SK-N-SH (cell line): ENCODE measurements around the gene ADAMTS14. TPM values are rescaled to one million over a fixed set of nuclear protein-coding genes. Genes with fewer than 3 reads are reported as not detected.
A peak's percentile ranks its signal among the peaks of the same experiment; 100 is the strongest.

Experiments used
- CTCF ChIA-PET: fragments of 300-600, 350-600 bp; formaldehyde crosslinking; extraction: SDS; loops from one replicate; lab custom pipeline; 2021; lab: Yijun Ruan, JAX
- POLR2A ChIA-PET: fragments of 350-600 bp; sonication (Branson Sonifier 250); formaldehyde crosslinking; extraction: SDS; loops from one replicate; lab custom pipeline; 2020; ENCODE audit warnings: antibody characterized with exemption, inconsistent platforms; lab: Yijun Ruan, JAX
- DNase-seq: peaks from one replicate; pipeline ENCODE4 v3.0.0; 2012
- H2AFZ ChIP-seq: fragments of 200-600 bp; sonication (generic); 2 replicates; pipeline ENCODE4 v1.8.1; 2016; ENCODE audit warnings: antibody characterized with exemption, mild to moderate bottlenecking, low read depth
- H3F3A ChIP-seq: fragments of 200-600 bp; sonication (generic); replicated peaks from 2 replicates; pipeline ENCODE3; 2016; ENCODE audit warnings: antibody characterized with exemption, mild to moderate bottlenecking; ENCODE audit not compliant: insufficient read depth
- H3K27ac ChIP-seq, 2 experiments: fragments of 200-500 bp in 1 of 2; fragments of 200-600 bp in 1 of 2; sonication (Bioruptor generic) in 1 of 2; sonication (generic), shearing (Covaris generic) in 1 of 2; 2 replicates each; pipeline versions ENCODE4 v1.5.1 to v1.6.1; 2014 to 2016; ENCODE audit warnings: low read depth in 2 of 2, inconsistent platforms in 1 of 2, low read length in 1 of 2, mild to moderate bottlenecking in 1 of 2, mixed read lengths in 1 of 2
- H3K27me3 ChIP-seq: fragments of 200-600 bp; sonication (generic), shearing (Covaris generic); 2 replicates; pipeline ENCODE4 v1.6.1; 2016; ENCODE audit warnings: mixed run types; ENCODE audit not compliant: insufficient read depth
- H3K36me3 ChIP-seq, 2 experiments: fragments of 200-500 bp in 1 of 2; fragments of 200-600 bp in 1 of 2; sonication (Bioruptor generic) in 1 of 2; sonication (generic) in 1 of 2; replicated peaks in 1 of 2; 2 replicates each; pipeline versions ENCODE3 to v1.5.1; 2014 to 2016; ENCODE audit warnings: low read length in 1 of 2, mild to moderate bottlenecking in 1 of 2; ENCODE audit not compliant: insufficient read depth in 2 of 2, control insufficient read depth in 1 of 2
- H3K4me1 ChIP-seq, 2 experiments: fragments of 200-500 bp in 1 of 2; fragments of 200-600 bp in 1 of 2; sonication (Bioruptor generic) in 1 of 2; sonication (generic), shearing (Covaris generic) in 1 of 2; 2 replicates each; pipeline versions ENCODE4 v1.5.1 to v1.6.1; 2014 to 2016; ENCODE audit warnings: low read depth in 1 of 2, low read length in 1 of 2, mixed run types in 1 of 2; ENCODE audit not compliant: insufficient read depth in 2 of 2, control insufficient read depth in 1 of 2
- H3K4me2 ChIP-seq: fragments of 200-600 bp; sonication (generic), shearing (Covaris generic); 2 replicates; pipeline ENCODE4 v1.6.1; 2017; ENCODE audit warnings: mixed run types
- H3K4me3 ChIP-seq, 2 experiments: fragments of 200-500 bp in 1 of 2; fragments of 200-600 bp in 1 of 2; sonication (Bioruptor generic) in 1 of 2; sonication (generic), shearing (Covaris generic) in 1 of 2; 2 replicates each; pipeline versions ENCODE4 v1.5.1 to v1.8.1; 2014 to 2016; ENCODE audit warnings: low read depth in 2 of 2, inconsistent platforms in 1 of 2, low read length in 1 of 2, mild to moderate bottlenecking in 1 of 2, mixed read lengths in 1 of 2, moderate library complexity in 1 of 2
- H3K79me2 ChIP-seq: fragments of 200-600 bp; sonication (generic); 2 replicates; pipeline ENCODE4 v1.8.1; 2017; ENCODE audit warnings: mild to moderate bottlenecking; ENCODE audit not compliant: insufficient read depth
- H3K9ac ChIP-seq: fragments of 200-600 bp; sonication (generic); 2 replicates; pipeline ENCODE4 v1.6.1; 2017; ENCODE audit warnings: mixed run types
- H3K9me2 ChIP-seq: fragments of 200-600 bp; sonication (generic); 2 replicates; pipeline ENCODE4 v1.6.1; 2017; ENCODE audit warnings: mixed run types
- H3K9me3 ChIP-seq: fragments of 200-600 bp; sonication (generic); 2 replicates; pipeline ENCODE4 v1.6.1; 2017; ENCODE audit warnings: mixed run types, mild to moderate bottlenecking, moderate library complexity
- H4K20me1 ChIP-seq: fragments of 200-600 bp; sonication (generic); 2 replicates; pipeline ENCODE4 v1.6.1; 2017; ENCODE audit warnings: mild to moderate bottlenecking, mixed run types; ENCODE audit not compliant: insufficient read depth
- ELF1 ChIP-seq: IDR thresholded peaks from 2 replicates; pipeline ENCODE4 v1.4.0; 2012
- EP300 ChIP-seq, 2 experiments: IDR thresholded peaks; 2 replicates each; pipeline versions ENCODE4 v1.4.0 to v1.6.1; 2012; ENCODE audit warnings: borderline replicate concordance in 1 of 2, low read depth in 1 of 2, low read length in 1 of 2
- FOSL2 ChIP-seq: IDR thresholded peaks from 2 replicates; pipeline ENCODE4 v1.4.0; 2012; ENCODE audit warnings: low read depth, mild to moderate bottlenecking, moderate library complexity, borderline replicate concordance
- FOXJ3 ChIP-seq: sonication (generic); formaldehyde crosslinking; IDR thresholded peaks from 2 replicates; pipeline ENCODE4 v1.5.1; 2020; ENCODE audit warnings: mild to moderate bottlenecking, missing genetic modification reagents
- FOXM1 ChIP-seq: IDR thresholded peaks from 2 replicates; pipeline ENCODE4 v1.4.0; 2012; ENCODE audit warnings: low read depth, mild to moderate bottlenecking
- GABPA ChIP-seq: IDR thresholded peaks from 2 replicates; pipeline ENCODE4 v1.4.0; 2012; ENCODE audit warnings: low read depth, mild to moderate bottlenecking
- MEF2A ChIP-seq: IDR thresholded peaks from 2 replicates; pipeline ENCODE4 v1.4.0; 2012; ENCODE audit warnings: low read depth, borderline replicate concordance
- MXI1 ChIP-seq: IDR thresholded peaks from 2 replicates; pipeline ENCODE4 v1.6.1; 2012; ENCODE audit warnings: mild to moderate bottlenecking, low read depth, low read length, improper control_type of control experiment
- NFIC ChIP-seq: IDR thresholded peaks from 2 replicates; pipeline ENCODE4 v1.4.0; 2012; ENCODE audit warnings: borderline replicate concordance
- NRF1 ChIP-seq: IDR thresholded peaks from 2 replicates; pipeline ENCODE4 v1.6.1; 2012; ENCODE audit warnings: low read depth, mild to moderate bottlenecking, low read length
- POLR2AphosphoS5 ChIP-seq: IDR thresholded peaks from 2 replicates; pipeline ENCODE4 v1.6.1; 2012; ENCODE audit warnings: low read depth, low read length
- RAD21 ChIP-seq: IDR thresholded peaks from 2 replicates; pipeline ENCODE4 v1.6.1; 2012; ENCODE audit warnings: mild to moderate bottlenecking, low read length
- RXRA ChIP-seq: IDR thresholded peaks from 2 replicates; pipeline ENCODE4 v1.4.0; 2012; ENCODE audit warnings: low read depth, mild to moderate bottlenecking, borderline replicate concordance
- SIN3A ChIP-seq: IDR thresholded peaks from 2 replicates; pipeline ENCODE4 v1.6.1; 2012; ENCODE audit warnings: low read depth, mild to moderate bottlenecking, low read length, moderate library complexity, borderline replicate concordance
- SMC3 ChIP-seq: IDR thresholded peaks from 2 replicates; pipeline ENCODE4 v1.6.1; 2012; ENCODE audit warnings: low read depth, low read length, improper control_type of control experiment
- TCF12 ChIP-seq: IDR thresholded peaks from 2 replicates; pipeline ENCODE4 v1.4.0; 2012
- WGBS: methylation state at CpG from one replicate; pipeline ENCODE4 v1.1.6; 2017; ENCODE audit warnings: low lambda C conversion rate; 5-methylcytosine and 5-hydroxymethylcytosine counted together
- polyA plus RNA-seq, 3 experiments: library from polyadenylated mRNA; depleted of rRNA; stranded (reverse); fragments of >200 nt; gene quantifications; 2 replicates each; pipeline ENCODE4 v1.2.3, GENCODE V29; 2012
- TF ChIP-seq, protein P1 (sequence below): fragments of 150-350 bp; IDR thresholded peaks from 2 replicates; pipeline ENCODE4 v1.6.1; 2017; ENCODE audit warnings: antibody characterized with exemption, low read length, low read depth, borderline replicate concordance
- TF ChIP-seq, protein P2 (sequence below): IDR thresholded peaks from 2 replicates; pipeline ENCODE4 v1.4.0; 2012; ENCODE audit warnings: low read depth
- TF ChIP-seq, protein P3 (sequence below): IDR thresholded peaks from 2 replicates; pipeline ENCODE4 v1.4.0; 2012; ENCODE audit warnings: low read depth, borderline replicate concordance
- TF ChIP-seq, protein P4 (sequence below): fragments of 150-350 bp; IDR thresholded peaks from 2 replicates; pipeline ENCODE4 v1.6.1; 2016; ENCODE audit warnings: mild to moderate bottlenecking, low read depth, low read length
- TF ChIP-seq, protein P5 (sequence below): IDR thresholded peaks from 2 replicates; pipeline ENCODE4; 2012
- TF ChIP-seq, protein P6 (sequence below): fragments of 200-600 bp; sonication (generic); IDR thresholded peaks from 2 replicates; pipeline ENCODE4 v1.6.1; 2017; ENCODE audit warnings: antibody characterized with exemption, mild to moderate bottlenecking, moderate library complexity

ADAMTS14 gene
- polyA plus RNA-seq, 1 of the 3 experiments (the other 2 are of a cell fraction), result 1.1 TPM

DNA sequence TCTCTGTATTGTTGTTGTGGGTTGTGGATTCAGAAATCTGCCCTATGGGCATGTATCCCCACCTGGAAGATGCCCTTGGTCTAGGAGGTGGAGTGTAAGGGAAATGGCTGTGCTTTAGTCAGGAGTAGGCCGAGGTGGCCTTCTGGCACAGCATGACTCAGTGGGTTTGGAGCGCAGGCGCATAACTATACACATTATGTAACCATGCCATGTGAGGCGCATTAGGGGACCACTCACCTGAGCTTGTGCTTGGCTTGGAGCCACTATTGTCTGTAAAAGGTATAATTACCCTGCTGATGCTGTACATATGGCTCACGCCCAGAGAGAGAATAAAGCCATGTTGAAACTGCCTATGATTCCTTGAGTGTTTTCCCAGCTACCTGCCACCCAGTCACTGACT lies 20.6 kb upstream of the ADAMTS14 start (continued):
- no peak for TF ChIP-seq FOSL2
- TF ChIP-seq, protein P1, sequence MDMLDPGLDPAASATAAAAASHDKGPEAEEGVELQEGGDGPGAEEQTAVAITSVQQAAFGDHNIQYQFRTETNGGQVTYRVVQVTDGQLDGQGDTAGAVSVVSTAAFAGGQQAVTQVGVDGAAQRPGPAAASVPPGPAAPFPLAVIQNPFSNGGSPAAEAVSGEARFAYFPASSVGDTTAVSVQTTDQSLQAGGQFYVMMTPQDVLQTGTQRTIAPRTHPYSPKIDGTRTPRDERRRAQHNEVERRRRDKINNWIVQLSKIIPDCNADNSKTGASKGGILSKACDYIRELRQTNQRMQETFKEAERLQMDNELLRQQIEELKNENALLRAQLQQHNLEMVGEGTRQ, result no peak

DNA sequence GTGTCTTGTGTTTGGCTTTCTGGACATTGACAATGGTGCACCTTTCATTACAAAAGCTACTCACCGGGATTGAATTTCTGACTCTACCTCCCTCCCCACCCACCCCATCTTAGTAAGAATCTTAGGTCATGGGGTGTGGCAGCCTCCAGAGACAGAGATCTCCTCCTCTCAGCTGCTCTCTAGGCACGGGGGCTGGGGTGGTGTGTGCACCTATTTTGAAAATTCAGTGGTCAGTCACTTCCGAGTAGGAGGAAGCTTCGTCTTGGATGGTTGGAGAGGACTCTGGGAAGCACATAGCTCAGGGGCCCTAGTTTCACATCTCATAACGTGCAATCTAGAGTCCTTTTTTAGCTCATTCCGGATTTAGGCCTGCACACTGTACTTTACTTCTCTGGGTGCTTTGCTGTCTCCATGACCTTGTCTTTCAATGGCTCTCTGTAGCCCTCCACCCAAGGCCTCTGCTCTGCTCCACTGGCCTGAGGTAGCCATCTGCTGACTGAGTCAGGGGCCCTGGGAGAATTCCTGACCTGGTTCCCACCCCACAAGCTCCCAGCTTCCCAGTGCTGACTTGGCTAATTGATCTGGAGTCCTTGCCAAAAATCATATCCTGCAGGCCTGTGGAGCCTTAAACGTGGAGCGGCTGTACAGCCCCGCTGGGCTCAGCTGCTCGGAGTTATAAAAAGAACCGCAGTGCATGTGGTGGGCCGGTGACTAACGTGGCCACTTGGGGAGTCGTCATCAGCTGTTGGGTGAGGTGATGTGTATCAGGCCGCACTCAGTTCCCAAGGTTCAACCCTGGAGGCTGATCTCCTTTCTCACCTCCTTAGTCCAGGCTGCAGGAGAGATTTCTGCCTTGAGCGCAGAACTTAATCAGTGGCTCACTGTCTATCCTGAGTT lies 19.3 kb upstream of the ADAMTS14 start:
- POLR2A ChIA-PET, result no interaction called here
- Histone ChIP-seq H3F3A (peaks cover 19% of the 10 kb centered on the region), H4K20me1 (no peaks in the 10 kb centered on the region), H3K9me2 (no peaks in the 10 kb centered on the region), H3K9ac (peak overlapping the region; percentile 42; the same call in 1 of the 2 replicates), H2AFZ (no peak overlapping the region), H3K79me2 (no peaks in the 10 kb centered on the region), H3K4me2 (no peak overlapping the region), H3K27me3 (no peaks in the 10 kb centered on the region), H3K27ac (peak overlapping the region; percentile 47 to 89; a peak in 3 of 4 replicates), H3K9me3 (no peaks in the 10 kb centered on the region), H3K4me3 (no peak overlapping the region), H3K36me3 (no peaks in the 10 kb centered on the region), H3K4me1 (peaks cover 9 to 10% of the 10 kb centered on the region in 2 experiments; a peak in 3 of 4 replicates)
- CTCF ChIA-PET, result interaction anchor here (1.0 to 1.5 kb wide), 2 partner anchors 33 to 37 kb away, joined by 3 to 4 read pairs; no protein-coding TSS in a partner anchor
- peak; percentile 45 for DNase-seq
- 40% methylated on average over 11 of the region's 16 CpGs for whole genome bisulfite sequencing
- peak; percentile 90 for TF ChIP-seq NFIC
- TF ChIP-seq MXI1, result no peak
- no peak for TF ChIP-seq FOXM1
- no peak for TF ChIP-seq RAD21
- TF ChIP-seq EP300 (IDR thresholded peaks at IDR 0.05; ENCODE audit: borderline replicate concordance in 1 of 2, low read depth in 1 of 2, low read length in 1 of 2), result peak; percentile 19 to 51; a peak in 1 of 4 replicates
- TF ChIP-seq FOXJ3 (CRISPR knock-in tag), result no peak
- TF ChIP-seq, protein P2, sequence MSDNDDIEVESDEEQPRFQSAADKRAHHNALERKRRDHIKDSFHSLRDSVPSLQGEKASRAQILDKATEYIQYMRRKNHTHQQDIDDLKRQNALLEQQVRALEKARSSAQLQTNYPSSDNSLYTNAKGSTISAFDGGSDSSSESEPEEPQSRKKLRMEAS, result peak; percentile 20; the same call in 1 of the 2 replicates
- TF ChIP-seq, protein P3, sequence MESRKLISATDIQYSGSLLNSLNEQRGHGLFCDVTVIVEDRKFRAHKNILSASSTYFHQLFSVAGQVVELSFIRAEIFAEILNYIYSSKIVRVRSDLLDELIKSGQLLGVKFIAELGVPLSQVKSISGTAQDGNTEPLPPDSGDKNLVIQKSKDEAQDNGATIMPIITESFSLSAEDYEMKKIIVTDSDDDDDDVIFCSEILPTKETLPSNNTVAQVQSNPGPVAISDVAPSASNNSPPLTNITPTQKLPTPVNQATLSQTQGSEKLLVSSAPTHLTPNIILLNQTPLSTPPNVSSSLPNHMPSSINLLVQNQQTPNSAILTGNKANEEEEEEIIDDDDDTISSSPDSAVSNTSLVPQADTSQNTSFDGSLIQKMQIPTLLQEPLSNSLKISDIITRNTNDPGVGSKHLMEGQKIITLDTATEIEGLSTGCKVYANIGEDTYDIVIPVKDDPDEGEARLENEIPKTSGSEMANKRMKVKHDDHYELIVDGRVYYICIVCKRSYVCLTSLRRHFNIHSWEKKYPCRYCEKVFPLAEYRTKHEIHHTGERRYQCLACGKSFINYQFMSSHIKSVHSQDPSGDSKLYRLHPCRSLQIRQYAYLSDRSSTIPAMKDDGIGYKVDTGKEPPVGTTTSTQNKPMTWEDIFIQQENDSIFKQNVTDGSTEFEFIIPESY, result no peak
- TF ChIP-seq, protein P4, sequence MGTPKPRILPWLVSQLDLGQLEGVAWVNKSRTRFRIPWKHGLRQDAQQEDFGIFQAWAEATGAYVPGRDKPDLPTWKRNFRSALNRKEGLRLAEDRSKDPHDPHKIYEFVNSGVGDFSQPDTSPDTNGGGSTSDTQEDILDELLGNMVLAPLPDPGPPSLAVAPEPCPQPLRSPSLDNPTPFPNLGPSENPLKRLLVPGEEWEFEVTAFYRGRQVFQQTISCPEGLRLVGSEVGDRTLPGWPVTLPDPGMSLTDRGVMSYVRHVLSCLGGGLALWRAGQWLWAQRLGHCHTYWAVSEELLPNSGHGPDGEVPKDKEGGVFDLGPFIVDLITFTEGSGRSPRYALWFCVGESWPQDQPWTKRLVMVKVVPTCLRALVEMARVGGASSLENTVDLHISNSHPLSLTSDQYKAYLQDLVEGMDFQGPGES, result no peak
- peak; percentile 94 for TF ChIP-seq TCF12
- TF ChIP-seq POLR2AphosphoS5, result peak; percentile 42; the same call in 1 of the 2 replicates
- TF ChIP-seq, protein P5, sequence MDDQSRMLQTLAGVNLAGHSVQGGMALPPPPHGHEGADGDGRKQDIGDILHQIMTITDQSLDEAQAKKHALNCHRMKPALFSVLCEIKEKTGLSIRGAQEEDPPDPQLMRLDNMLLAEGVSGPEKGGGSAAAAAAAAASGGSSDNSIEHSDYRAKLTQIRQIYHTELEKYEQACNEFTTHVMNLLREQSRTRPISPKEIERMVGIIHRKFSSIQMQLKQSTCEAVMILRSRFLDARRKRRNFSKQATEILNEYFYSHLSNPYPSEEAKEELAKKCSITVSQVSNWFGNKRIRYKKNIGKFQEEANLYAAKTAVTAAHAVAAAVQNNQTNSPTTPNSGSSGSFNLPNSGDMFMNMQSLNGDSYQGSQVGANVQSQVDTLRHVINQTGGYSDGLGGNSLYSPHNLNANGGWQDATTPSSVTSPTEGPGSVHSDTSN, result peak; percentile 70
- TF ChIP-seq SIN3A, result no peak
- TF ChIP-seq, protein P6, sequence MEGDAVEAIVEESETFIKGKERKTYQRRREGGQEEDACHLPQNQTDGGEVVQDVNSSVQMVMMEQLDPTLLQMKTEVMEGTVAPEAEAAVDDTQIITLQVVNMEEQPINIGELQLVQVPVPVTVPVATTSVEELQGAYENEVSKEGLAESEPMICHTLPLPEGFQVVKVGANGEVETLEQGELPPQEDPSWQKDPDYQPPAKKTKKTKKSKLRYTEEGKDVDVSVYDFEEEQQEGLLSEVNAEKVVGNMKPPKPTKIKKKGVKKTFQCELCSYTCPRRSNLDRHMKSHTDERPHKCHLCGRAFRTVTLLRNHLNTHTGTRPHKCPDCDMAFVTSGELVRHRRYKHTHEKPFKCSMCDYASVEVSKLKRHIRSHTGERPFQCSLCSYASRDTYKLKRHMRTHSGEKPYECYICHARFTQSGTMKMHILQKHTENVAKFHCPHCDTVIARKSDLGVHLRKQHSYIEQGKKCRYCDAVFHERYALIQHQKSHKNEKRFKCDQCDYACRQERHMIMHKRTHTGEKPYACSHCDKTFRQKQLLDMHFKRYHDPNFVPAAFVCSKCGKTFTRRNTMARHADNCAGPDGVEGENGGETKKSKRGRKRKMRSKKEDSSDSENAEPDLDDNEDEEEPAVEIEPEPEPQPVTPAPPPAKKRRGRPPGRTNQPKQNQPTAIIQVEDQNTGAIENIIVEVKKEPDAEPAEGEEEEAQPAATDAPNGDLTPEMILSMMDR, result no peak
- no peak for TF ChIP-seq GABPA
- TF ChIP-seq SMC3, result no peak
- TF ChIP-seq RXRA, result peak; percentile 52; the same call in 1 of the 2 replicates
- no peak for TF ChIP-seq ELF1
- TF ChIP-seq NRF1, result no peak
- peak; percentile 87; the same call in 1 of the 2 replicates for TF ChIP-seq MEF2A
- TF ChIP-seq, protein P1, result no peak
